Mesothelial cell of epicardium (in vitro differentiated cells): ENCODE measurements around the gene TMEM171. TPM values are rescaled to one million over a fixed set of nuclear protein-coding genes. Genes with fewer than 3 reads are reported as not detected.

Experiments used
- DNase-seq, 2 experiments: peaks; one replicate each; pipeline ENCODE4 v3.0.0; 2021; ENCODE audit warnings: low spot score in 2 of 2; ENCODE audit not compliant: unreplicated experiment in 2 of 2
- H3K27ac Mint-ChIP-seq: 2 replicates; pipeline ENCODE4 v1.8.0; 2021; ENCODE audit warnings: mixed read lengths
- H3K27me3 Mint-ChIP-seq: 2 replicates; pipeline ENCODE4 v1.8.0; 2021; ENCODE audit warnings: low read depth, mixed read lengths
- H3K36me3 Mint-ChIP-seq: 2 replicates; pipeline ENCODE4 v1.8.0; 2021; ENCODE audit warnings: mixed read lengths
- H3K4me1 Mint-ChIP-seq: 2 replicates; pipeline ENCODE4 v1.8.0; 2021; ENCODE audit warnings: mixed read lengths
- H3K4me3 Mint-ChIP-seq: 2 replicates; pipeline ENCODE4 v1.8.0; 2021; ENCODE audit warnings: mild to moderate bottlenecking, moderate library complexity, mixed read lengths
- H3K9me3 Mint-ChIP-seq: 2 replicates; pipeline ENCODE4 v1.8.0; 2021; ENCODE audit warnings: mixed read lengths
- total RNA-seq: library from RNA; stranded (reverse); gene quantifications from 3 replicates; pipeline ENCODE4 v1.2.1, GENCODE V29; 2021
- TF ChIP-seq, protein P1 (sequence below): fragments of 200-600 bp; sonication (generic); IDR thresholded peaks from one replicate; pipeline ENCODE4 v1.5.0; 2021; ENCODE audit warnings: antibody characterized with exemption; ENCODE audit not compliant: unreplicated experiment

The TMEM171 gene
- total RNA-seq, 1 donor from 2014 or later = 0.18 TPM

DNA sequence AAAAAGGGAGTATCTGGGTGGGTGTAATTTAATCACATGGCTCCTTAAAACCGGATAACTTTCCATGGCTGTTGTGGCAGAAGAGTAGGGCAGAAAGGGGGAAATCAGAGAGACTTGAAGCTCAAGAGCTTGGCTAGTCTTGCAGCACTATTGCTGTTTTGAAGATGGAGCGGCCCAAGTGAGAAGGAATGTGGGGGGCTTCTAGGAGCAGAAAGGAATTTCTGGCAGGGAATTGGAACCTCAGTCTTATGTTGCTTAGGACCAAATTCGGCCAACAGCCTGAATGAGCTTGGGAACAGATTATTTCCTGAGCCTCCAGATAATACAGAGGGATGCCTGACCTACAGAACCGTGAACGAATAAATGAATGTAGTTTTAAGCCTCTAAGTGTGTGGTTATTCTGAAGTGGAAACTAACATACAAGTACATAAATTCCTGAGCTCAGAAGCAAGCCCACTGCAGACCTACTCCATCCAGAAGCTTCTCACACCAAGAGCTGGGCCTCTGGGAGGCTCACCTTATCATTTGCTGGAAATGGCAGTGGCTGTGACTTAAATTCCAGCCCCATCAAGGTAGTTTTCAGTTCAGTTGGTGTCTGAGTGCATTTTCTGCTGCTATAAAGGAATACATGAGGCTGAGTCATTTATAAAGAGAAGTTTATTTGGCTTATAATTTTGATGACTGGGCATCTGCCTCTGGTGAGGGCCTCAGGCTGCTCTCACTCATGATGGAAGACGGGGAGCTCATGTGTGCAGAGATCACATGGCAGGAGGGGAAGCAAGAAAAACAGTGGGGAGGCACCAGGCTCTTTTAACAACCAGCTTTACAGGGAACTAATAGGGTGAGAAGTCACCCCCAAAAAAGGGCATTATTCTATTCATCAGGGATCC is 37.3 kb downstream of the TMEM171 start:
- Mint-ChIP-seq H3K27me3 (peaks cover 11% of the 10 kb centered on the region), H3K27ac (no peak overlapping the region), H3K9me3 (no peaks in the 10 kb centered on the region), H3K4me3 (no peak overlapping the region), H3K4me1 (no peaks in the 10 kb centered on the region), H3K36me3 (no peaks in the 10 kb centered on the region)
- DNase-seq = no peak
- TF ChIP-seq, protein P1, sequence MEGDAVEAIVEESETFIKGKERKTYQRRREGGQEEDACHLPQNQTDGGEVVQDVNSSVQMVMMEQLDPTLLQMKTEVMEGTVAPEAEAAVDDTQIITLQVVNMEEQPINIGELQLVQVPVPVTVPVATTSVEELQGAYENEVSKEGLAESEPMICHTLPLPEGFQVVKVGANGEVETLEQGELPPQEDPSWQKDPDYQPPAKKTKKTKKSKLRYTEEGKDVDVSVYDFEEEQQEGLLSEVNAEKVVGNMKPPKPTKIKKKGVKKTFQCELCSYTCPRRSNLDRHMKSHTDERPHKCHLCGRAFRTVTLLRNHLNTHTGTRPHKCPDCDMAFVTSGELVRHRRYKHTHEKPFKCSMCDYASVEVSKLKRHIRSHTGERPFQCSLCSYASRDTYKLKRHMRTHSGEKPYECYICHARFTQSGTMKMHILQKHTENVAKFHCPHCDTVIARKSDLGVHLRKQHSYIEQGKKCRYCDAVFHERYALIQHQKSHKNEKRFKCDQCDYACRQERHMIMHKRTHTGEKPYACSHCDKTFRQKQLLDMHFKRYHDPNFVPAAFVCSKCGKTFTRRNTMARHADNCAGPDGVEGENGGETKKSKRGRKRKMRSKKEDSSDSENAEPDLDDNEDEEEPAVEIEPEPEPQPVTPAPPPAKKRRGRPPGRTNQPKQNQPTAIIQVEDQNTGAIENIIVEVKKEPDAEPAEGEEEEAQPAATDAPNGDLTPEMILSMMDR = no peak

DNA sequence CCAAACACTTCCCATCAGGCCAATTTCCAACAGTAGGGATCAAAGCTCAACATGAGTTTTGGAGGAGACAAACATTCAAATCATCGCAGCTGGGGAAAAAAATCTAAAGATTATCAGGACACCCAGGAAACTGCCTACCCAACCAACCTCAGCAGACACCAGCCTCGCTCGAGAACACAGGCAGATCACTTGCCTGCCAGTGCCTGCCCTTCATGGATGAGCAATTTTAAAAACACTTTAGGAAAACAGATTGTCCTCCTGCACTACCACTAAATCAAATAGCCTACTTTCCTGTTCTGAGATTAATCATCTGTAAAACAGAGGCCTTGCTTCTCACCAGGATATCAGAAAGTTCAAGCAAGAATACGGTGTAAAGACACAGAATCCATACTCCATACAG is 37.9 kb downstream of the TMEM171 start:
- Mint-ChIP-seq H3K27me3 (peaks cover 11% of the 10 kb centered on the region), H3K9me3 (no peaks in the 10 kb centered on the region), H3K4me1 (no peaks in the 10 kb centered on the region), H3K36me3 (no peaks in the 10 kb centered on the region), H3K4me3 (no peak overlapping the region), H3K27ac (no peak overlapping the region)
- TF ChIP-seq, protein P1 = no peak
- DNase-seq = no peak

DNA sequence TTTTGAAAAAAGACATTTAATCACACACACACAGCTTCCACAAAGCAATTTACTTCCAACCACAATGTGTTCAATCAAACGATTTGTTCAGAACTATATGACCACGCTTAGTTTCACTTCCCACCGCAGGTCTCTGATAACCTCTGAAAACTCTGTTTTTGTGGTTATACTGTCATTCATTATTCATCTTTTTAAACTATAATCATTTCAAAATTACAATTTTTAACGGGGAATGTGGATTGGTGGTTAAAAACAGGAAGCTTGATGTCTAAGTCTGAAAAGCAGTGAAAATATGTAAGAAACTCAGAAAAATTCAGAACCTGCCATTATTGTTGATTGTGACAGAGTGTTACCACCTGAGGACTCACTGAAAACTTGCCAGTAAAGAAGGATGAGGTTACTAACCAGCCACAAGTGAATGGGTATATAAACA is 39.9 kb downstream of the TMEM171 start:
- Mint-ChIP-seq H3K36me3 (no peaks in the 10 kb centered on the region), H3K27me3 (peaks cover 18% of the 10 kb centered on the region), H3K27ac (no peak overlapping the region), H3K4me3 (no peak overlapping the region), H3K9me3 (no peaks in the 10 kb centered on the region), H3K4me1 (no peaks in the 10 kb centered on the region)
- TF ChIP-seq, protein P1 = no peak
- DNase-seq = no peak

DNA sequence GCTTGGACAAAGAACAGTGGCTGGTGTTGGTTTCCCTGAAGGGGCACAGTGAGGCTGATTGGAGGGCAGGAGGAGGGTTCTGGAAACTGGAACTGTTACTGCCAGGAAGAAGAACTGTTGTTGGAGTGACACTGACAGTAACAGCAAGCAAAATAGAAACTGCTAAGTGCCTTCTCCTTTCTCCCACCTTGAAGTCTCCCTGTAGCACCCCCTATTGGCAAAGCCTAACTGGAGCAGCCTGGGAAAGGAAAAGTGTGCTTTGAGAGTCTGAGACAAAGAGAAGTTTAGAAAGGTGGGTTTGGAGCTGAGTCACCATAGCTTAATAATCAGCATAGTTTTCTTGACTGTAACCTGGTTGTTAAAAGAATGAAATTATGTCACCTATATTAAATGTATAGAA is 50.1 kb downstream of the TMEM171 start:
- H3K27me3 Mint-ChIP-seq = peaks cover 15% of the 10 kb centered on the region
- TF ChIP-seq, protein P1 = no peak
- no peak overlapping the region for H3K27ac Mint-ChIP-seq
- no peaks in the 10 kb centered on the region for H3K36me3 Mint-ChIP-seq
- peaks cover 13% of the 10 kb centered on the region for H3K9me3 Mint-ChIP-seq
- no peak for DNase-seq
- no peak overlapping the region for H3K4me3 Mint-ChIP-seq
- H3K4me1 Mint-ChIP-seq = no peaks in the 10 kb centered on the region

DNA sequence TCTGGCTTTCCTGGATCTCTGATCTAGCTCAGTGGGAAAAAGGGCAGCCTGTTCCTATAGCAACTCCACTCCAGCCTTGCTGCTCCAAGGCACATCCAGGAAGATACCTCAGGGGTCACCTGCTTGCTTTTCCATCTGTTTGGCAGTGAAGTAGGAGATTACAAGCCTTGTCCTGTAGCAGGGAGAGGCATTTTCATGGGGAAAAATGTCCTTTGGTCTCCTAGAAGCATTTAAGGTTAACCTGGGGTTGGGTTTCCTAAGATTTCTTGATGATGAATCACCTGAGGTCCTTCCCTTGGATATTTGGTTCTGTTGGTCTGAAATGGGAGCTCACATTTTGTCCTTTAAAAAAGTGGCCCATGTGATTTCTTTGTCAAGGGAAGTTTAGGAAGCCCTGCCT is 51.1 kb downstream of the TMEM171 start:
- no peaks in the 10 kb centered on the region for H3K36me3 Mint-ChIP-seq

More for the DNA sequence above, 51.1 kb downstream of the TMEM171 start:
- TF ChIP-seq, protein P1 = no peak
- Mint-ChIP-seq H3K27me3 (peaks cover 11% of the 10 kb centered on the region), H3K4me3 (no peak overlapping the region), H3K9me3 (peaks cover 13% of the 10 kb centered on the region), H3K27ac (no peak overlapping the region), H3K4me1 (no peaks in the 10 kb centered on the region)
- no peak for DNase-seq
